ENCODE measurements around the gene MYL7. TPM values are rescaled to one million over a fixed set of nuclear protein-coding genes. Genes with fewer than 3 reads are reported as not detected.

Gene MYL7
- total RNA-seq, 1 donor from 2014 or later = not detected

GRCh38 chr7:44120395-44120794 is 20.7 kb downstream of the MYL7 start:
- H3K4me3 ChIP-seq (ENCODE audit: low read depth, low read length) = no peak overlapping the region
- no peak for TF ChIP-seq CTCF (conservative IDR thresholded peaks at IDR 0.05; ENCODE audit: low read depth, low read length)
- no peak for DNase-seq (ENCODE audit: low read depth)

- TF ChIP-seq CTCF (conservative IDR thresholded peaks at IDR 0.05; ENCODE audit: low read depth, low read length) = no peak
- no peak for DNase-seq (ENCODE audit: low read depth)
Measured at GRCh38 chr7:44119829-44120380, 21.2 kb downstream of the MYL7 start.

GRCh38 chr7:44117801-44118429 is 23.2 kb downstream of the MYL7 start:
- DNase-seq (ENCODE audit: low read depth) = no peak
- no peak overlapping the region for H3K4me3 ChIP-seq (ENCODE audit: low read depth, low read length)
- TF ChIP-seq CTCF (conservative IDR thresholded peaks at IDR 0.05; ENCODE audit: low read depth, low read length) = no peak

More at GRCh38 chr7:44119829-44120380, 21.2 kb downstream of the MYL7 start:
- H3K4me3 ChIP-seq (ENCODE audit: low read depth, low read length) = no peak overlapping the region

- no peak for TF ChIP-seq CTCF (conservative IDR thresholded peaks at IDR 0.05; ENCODE audit: low read depth, low read length)
- no peak overlapping the region for H3K4me3 ChIP-seq (ENCODE audit: low read depth, low read length)
- no peak for DNase-seq (ENCODE audit: low read depth)
Measured at GRCh38 chr7:44116789-44117666, 24.1 kb downstream of the MYL7 start.

- no peak for TF ChIP-seq CTCF (conservative IDR thresholded peaks at IDR 0.05; ENCODE audit: low read depth, low read length)
- H3K4me3 ChIP-seq (ENCODE audit: low read depth, low read length) = no peak overlapping the region
- DNase-seq (ENCODE audit: low read depth) = no peak
Measured at GRCh38 chr7:44116087-44116788, 24.9 kb downstream of the MYL7 start.

- no peak for DNase-seq (ENCODE audit: low read depth)
- no peak for TF ChIP-seq CTCF (conservative IDR thresholded peaks at IDR 0.05; ENCODE audit: low read depth, low read length)
- no peak overlapping the region for H3K4me3 ChIP-seq (ENCODE audit: low read depth, low read length)
Measured at GRCh38 chr7:44114586-44115310, 26.4 kb downstream of the MYL7 start.

All from epithelial cell of proximal tubule (primary cell).